ENCODE data around the gene CDCA7L. TPM values are rescaled to one million over a fixed set of nuclear protein-coding genes. Genes with fewer than 3 reads are reported as not detected.
"Not testable (repeated sequence)": the region's sequence is repeated elsewhere in the genome, so short reads cannot be mapped to it uniquely, and the experiment has no call there.

CDCA7L gene
- total RNA-seq, 1 donor from 2014 or later, result 12.6 TPM

GRCh38 chr7:21912931-21913780, 32.5 kb downstream of the CDCA7L start:
- no peak for DNase-seq (ENCODE audit: low spot score)
- intact Hi-C loops (cut with DNase I), result loop anchor here (2.0 kb wide), 1 partner anchor 30 kb away; no protein-coding TSS in a partner anchor

DNA sequence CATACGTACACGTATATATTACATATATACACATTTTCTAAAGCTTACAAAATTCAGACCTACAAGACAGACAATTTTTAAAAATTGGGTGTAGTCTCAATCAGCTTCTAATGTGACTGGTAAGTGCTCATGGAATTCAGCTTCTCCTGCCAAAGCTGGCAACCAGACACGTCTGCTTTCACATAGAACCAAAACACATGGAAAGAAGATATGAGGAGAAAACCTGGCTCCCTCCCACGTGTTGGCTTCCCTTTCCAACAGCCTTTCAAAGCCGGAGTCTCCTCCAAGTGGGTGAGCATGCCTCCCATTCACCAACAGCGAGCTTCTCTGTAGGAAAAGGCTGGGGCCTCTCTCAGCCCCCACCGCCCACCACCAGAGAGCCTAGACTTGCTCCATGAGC, 33.4 kb downstream of the CDCA7L start:
- DNase-seq (ENCODE audit: low spot score), result peak; percentile 78
- intact Hi-C loops (cut with DNase I), result loop anchor here (2.0 kb wide), 1 partner anchor 30 kb away; no protein-coding TSS in a partner anchor

GRCh38 chr7:21911341-21911875, 34.3 kb downstream of the CDCA7L start:
- intact Hi-C loops (cut with DNase I), result no loop called here
- no peak for DNase-seq (ENCODE audit: low spot score)

GRCh38 chr7:21910253-21910652, 35.4 kb downstream of the CDCA7L start:
- DNase-seq (ENCODE audit: low spot score), result no peak
- intact Hi-C loops (cut with DNase I), result no loop called here

DNA sequence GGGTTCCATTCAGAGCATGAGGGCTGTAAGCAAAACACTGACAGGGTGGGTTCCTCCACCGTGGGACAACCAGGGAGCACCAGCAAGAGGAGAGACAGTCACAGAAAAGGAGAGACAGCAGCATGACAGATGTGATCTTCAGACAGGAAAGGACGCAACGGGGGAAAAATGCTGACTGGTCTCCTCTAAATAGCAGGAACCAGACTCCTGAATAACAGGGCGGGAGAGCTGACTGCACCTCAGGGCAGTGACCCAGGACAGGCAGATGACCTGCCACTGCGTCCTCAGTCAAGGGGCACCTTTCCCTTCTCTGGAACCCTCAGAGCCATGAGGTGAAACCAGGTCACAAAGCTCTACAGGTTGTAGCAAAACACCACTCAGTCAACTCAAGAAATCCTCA, 37.0 kb downstream of the CDCA7L start:
- no peak for DNase-seq (ENCODE audit: low spot score)
- intact Hi-C loops (cut with DNase I), result no loop called here

- intact Hi-C loops (cut with DNase I), result no loop called here
- DNase-seq (ENCODE audit: low spot score), result no peak
Measured at GRCh38 chr7:21903020-21903786, 42.5 kb downstream of the CDCA7L start.

- intact Hi-C loops (cut with DNase I), result no loop called here
- no peak for DNase-seq (ENCODE audit: low spot score)
Measured at GRCh38 chr7:21902240-21902639, 43.5 kb downstream of the CDCA7L start.

DNA sequence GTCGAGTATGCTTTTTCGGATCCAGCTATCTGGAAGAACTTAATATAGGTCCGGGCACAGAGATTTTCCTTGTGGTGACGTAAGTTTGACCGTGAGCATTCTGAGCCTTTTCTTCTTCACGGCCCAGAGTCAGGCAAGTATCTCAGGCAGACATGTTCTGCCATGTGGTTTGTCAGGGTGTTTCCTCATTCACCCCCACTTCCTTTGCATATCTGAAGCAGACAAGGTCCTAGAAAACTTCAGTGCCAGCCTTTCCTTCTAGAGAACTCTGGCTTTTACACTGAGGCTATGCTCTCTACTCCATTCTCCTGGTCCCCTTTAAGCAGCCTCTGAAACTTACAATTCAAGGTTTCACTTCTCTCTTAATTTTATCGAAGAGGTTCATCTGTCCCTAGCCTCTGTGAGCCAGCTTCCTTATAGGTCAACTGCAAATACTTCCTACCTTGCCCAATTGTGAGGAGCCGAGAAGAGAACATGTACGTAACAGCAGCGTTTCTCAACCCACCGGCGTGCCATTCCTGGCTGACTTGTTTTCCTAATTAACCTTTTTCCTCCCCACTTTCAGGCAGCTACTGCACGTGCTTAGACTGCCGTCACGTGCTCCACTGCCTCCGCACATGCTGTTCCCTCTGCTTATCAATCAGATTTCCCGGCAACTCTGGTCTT, 47.3 kb downstream of the CDCA7L start:
- peak; percentile 76 for DNase-seq (ENCODE audit: low spot score)
- intact Hi-C loops (cut with DNase I), result no loop called here

DNA sequence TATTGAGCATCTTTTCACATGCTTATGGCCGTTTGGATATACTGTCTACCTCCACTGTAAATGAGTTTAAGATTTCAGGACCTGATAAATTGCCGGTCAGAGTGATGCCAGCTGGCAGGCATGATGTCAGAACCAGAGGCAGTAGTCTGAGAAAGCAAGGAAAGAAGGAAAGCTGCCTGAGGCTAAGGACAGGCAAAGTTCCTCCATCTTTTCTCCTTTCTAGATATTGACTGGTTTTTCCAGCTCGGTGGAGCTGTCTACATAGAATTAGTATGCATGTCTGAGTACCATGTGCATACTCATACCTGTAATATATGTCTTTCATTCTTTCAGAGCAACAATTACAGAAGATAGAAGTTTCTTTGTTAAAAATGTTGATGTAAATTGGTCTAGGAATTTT, 52.3 kb downstream of the CDCA7L start:
- intact Hi-C loops (cut with DNase I), result no loop called here
- no peak for DNase-seq (ENCODE audit: low spot score)

DNA sequence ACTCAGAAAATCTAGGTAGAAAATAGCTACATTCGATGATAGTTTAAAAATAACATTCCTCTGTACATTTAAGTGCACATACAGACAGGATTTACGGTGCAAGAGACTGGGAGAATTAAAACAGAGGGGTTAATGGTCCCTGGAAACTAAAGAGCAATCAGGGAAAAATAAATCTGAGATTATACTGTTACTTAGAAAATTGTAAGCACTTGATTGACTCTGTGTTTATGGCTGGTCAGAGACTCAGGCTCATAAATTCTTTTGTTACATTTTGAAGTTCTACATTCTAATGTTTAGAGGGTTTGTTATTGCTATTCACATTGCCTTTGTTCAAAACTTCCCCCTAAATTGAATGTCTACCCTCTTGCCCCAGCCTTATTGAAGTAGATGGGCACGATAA, 54.4 kb downstream of the CDCA7L start:
- intact Hi-C loops (cut with DNase I), result no loop called here
- no peak for DNase-seq (ENCODE audit: low spot score)

GRCh38 chr7:21887779-21888178, 57.9 kb downstream of the CDCA7L start:
- intact Hi-C loops (cut with DNase I), result no loop called here
- DNase-seq (ENCODE audit: low spot score), result no peak

DNA sequence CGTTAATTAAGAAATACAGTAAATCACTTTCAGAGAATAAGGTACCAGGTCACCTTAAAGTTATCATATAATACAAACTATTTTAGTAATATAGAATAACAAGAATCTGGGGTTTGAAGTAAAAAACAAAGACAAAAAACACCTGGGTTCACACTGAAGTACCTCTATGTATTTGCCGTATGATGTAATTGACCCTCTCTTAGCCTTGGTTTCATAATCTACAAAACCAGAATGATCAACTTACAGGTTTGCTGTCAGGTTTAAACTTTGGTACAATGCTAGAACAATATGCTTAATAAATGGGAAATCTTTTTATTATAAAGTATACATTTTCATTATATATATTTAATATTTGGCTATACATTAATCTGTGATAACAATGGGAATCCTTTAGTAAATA, 58.3 kb downstream of the CDCA7L start:
- intact Hi-C loops (cut with DNase I), result no loop called here

GRCh38 chr7:21886396-21886795, 59.3 kb downstream of the CDCA7L start:
- DNase-seq (ENCODE audit: low spot score), result no peak
- intact Hi-C loops (cut with DNase I), result no loop called here

More for the DNA sequence above, 58.3 kb downstream of the CDCA7L start:
- DNase-seq (ENCODE audit: low spot score), result no peak

DNA sequence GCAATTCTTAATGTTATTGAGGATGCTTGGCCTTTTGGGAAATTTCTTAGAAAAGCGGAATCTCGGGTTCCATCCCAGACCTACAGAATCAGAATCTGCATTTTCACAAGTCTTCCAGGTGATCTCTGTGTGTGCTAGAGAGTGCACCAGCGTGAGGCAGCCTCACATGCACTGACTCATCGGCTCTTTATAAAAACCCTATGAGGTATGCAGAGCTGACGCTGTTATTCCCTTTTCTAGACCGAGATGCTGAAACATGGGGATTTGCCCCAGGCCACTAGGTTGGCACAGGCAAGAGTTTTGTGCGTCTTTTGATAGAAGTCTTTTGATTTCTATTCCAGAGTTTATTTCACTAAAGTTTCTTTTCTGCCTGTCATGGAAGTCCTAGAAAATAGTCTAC, 61.2 kb downstream of the CDCA7L start:
- intact Hi-C loops (cut with DNase I), result no loop called here
- DNase-seq (ENCODE audit: low spot score), result no peak

GRCh38 chr7:21883501-21883900, 62.2 kb downstream of the CDCA7L start:
- intact Hi-C loops (cut with DNase I); DNase-seq (ENCODE audit: low spot score): not testable (repeated sequence)

DNA sequence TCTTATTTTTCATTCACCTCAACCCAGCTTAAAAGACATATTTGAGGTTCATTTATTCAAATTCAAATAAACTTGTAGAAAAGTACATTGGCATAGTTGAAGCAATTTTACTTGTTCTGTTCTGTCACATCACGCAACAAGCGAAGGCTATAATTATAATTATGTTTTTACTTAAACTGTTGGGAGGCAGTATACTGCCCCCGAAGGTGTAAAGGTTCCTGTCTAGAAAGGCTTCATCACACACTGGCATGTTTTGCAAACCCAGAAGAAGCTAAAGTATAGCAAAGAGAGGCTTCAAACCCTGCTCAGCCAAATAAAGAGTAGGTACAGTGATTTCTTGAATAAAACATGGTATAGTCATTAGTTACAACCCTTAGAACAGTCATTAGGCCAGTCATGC, 62.6 kb downstream of the CDCA7L start:
- intact Hi-C loops (cut with DNase I), result no loop called here
- no peak for DNase-seq (ENCODE audit: low spot score)

DNA sequence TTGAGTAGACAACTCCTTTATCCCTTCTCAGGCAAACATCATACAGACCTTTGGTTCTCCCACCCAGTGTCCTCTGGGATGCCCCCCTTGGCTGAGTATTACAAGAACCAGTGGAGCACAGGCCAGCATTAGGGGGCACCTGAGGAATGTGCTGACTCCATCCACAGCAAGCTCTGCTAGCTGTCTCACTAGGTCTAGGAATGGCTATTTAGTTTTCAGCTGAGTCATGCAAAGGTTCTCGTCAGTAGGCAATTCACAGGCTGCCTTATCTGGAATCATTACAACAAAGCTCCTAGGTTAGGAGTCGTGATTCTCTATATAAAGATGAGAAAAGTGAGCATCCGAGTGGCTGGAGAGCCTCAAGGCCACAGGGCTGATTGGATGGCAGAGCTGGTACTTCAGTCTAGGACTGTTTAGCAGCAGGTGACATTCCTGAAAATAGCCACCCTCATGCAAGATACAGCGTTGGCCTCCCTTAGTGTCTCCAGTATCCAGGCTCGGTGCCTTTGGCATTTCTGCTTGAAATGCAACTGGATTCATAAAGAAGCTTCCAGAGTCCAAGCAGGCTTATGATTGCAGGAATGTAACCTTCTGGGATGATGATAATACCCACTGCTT, 75.8 kb downstream of the CDCA7L start:
- intact Hi-C loops (cut with DNase I), result no loop called here

GRCh38 chr7:21868576-21868850, 77.2 kb downstream of the CDCA7L start:
- no peak for DNase-seq (ENCODE audit: low spot score)
- intact Hi-C loops (cut with DNase I), result no loop called here

More for the DNA sequence above, 75.8 kb downstream of the CDCA7L start:
- no peak for DNase-seq (ENCODE audit: low spot score)

DNA sequence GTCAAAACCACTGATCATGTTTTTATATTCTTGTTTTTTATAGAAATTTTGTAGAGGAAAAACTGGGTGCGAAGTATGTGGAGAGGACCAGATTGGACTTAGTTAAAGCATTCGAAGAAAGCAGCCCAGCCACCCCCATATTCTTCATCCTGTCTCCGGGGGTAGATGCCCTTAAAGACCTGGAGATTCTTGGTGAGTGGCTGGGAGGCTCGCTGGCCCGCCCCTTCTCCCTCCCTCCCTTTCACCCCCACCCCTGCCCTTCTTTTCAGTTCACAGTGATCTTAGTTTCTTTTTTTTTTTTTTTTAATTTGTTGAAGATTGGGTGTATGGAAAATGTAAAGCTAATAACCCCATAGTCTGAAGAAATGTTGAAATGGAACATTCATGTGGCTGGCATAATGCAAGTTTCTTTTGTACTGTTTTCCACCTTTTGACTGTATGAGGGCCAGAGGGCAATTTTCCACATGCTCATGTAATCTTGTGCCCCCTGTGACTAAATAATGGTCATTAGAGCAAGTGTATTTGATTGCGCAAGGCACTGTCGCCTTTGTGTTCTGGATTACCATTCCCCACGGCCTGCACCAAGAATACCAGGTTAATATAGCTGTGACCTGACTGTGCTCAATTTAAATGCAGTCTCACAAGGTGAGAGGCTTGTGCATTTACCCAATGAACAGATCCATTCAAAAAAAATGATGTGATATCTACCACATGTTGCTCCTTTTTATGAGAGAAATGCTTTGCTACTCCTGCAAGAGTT, 77.7 kb downstream of the CDCA7L start:
- intact Hi-C loops (cut with DNase I), result no loop called here
- DNase-seq (ENCODE audit: low spot score), result no peak

All from cardiac septum (tissue), 1 donor.